ENCODE results near the gene EHHADH. TPM values are rescaled to one million over a fixed set of nuclear protein-coding genes. Genes with fewer than 3 reads are reported as not detected.

EHHADH gene
- polyA plus RNA-seq, 3 donors: 0.57 to 1.5 (median 1.1) TPM

DNA sequence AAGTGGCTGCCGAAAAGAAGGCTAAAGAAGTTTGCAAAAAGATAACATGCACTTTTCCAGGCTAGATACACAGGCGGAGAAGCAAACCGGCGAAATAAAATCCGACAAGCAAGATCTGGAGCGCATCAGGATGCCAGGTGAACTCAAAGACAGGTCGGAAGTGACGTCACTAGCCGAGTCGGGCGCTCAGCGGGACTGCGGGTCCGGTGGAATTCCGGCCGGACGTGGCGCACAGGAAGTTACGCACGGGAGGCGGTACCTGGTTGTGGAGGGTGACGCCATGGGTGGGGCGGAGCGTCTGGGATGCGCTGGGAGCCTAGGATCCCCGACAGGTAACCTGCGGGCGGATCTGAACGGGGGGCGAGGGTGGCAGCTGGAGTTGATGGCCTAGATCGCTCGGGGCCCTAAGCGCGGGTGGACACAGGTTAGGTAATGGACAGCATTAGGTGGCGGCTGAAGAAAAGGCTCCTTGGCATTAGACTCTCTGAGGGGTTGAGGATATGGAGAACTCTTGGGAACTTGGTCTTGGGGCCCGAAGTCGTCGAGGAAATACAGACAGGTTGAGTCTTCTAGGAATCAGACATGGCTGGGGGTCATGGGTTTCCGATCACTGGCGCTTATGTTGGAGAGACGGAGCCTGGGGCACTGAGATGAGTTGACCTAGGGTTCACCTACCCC lies 29.0 kb upstream of the EHHADH start:
- H3K36me3 Mint-ChIP-seq: peaks cover 0 to under 1% of the 10 kb centered on the region in 2 donors
- H3K27ac Mint-ChIP-seq: peak overlapping the region; percentile 86 to 97 (median 93)
- H3K36me3 ChIP-seq (replicated peaks in 1 of 2; ENCODE audit: control insufficient read depth in 1 of 2, insufficient read depth in 2 of 2, low read length in 2 of 2): no peaks in the 10 kb centered on the region
- H3K9me3 ChIP-seq (replicated peaks in 1 of 2; ENCODE audit: control insufficient read depth in 1 of 2, insufficient read depth in 1 of 2, low read length in 2 of 2): no peaks in the 10 kb centered on the region
- peaks cover 16 to 21% of the 10 kb centered on the region in 2 donors for H3K4me1 ChIP-seq (ENCODE audit: control insufficient read depth in 1 of 2, insufficient read depth in 2 of 2, low read length in 2 of 2)
- H2AFZ ChIP-seq (ENCODE audit: insufficient read depth, low read depth, low read length, poor library complexity, severe bottlenecking): peak overlapping the region; percentile 83
- no peaks in the 10 kb centered on the region for H3K27me3 ChIP-seq (ENCODE audit: control insufficient read depth in 2 of 2, insufficient read depth in 2 of 2, low read length in 2 of 2)
- H3K27me3 Mint-ChIP-seq (ENCODE audit: low read depth in 3 of 3): peaks cover 0 to 4% (median 2%) of the 10 kb centered on the region in 3 donors
- peak overlapping the region; percentile 74 for H3K4me2 ChIP-seq (replicated peaks; ENCODE audit: extremely low read depth, low read length, poor library complexity, severe bottlenecking)
- WGBS (ENCODE audit: insufficient coverage): 7% methylated on average over 41 of the region's 41 CpGs
- H3K79me2 ChIP-seq (ENCODE audit: insufficient read depth, low read length): no peaks in the 10 kb centered on the region
- TF ChIP-seq, protein P1, sequence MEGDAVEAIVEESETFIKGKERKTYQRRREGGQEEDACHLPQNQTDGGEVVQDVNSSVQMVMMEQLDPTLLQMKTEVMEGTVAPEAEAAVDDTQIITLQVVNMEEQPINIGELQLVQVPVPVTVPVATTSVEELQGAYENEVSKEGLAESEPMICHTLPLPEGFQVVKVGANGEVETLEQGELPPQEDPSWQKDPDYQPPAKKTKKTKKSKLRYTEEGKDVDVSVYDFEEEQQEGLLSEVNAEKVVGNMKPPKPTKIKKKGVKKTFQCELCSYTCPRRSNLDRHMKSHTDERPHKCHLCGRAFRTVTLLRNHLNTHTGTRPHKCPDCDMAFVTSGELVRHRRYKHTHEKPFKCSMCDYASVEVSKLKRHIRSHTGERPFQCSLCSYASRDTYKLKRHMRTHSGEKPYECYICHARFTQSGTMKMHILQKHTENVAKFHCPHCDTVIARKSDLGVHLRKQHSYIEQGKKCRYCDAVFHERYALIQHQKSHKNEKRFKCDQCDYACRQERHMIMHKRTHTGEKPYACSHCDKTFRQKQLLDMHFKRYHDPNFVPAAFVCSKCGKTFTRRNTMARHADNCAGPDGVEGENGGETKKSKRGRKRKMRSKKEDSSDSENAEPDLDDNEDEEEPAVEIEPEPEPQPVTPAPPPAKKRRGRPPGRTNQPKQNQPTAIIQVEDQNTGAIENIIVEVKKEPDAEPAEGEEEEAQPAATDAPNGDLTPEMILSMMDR (IDR thresholded peaks at IDR 0.05): no peak
- intact Hi-C loops (cut with micrococcal nuclease): loop anchor here in 1 of 2 donors (10.0 kb wide), 2 partner anchors 62 to 468 kb away; partner anchors contain the start of gene VPS8
- H4K20me1 ChIP-seq (ENCODE audit: insufficient read depth, low read length): no peaks in the 10 kb centered on the region
- DNase-seq: peak; percentile 83 to 94 (median 90)
- peaks cover 0 to 10% (median 6%) of the 10 kb centered on the region in 7 donors for H3K9me3 Mint-ChIP-seq
- H3K4me1 Mint-ChIP-seq: peaks cover 26% of the 10 kb centered on the region
- H3K4me3 ChIP-seq (replicated peaks in 1 of 3; ENCODE audit: low read depth in 2 of 3, low read length in 3 of 3): peak overlapping the region; percentile 76 to 92 (median 89)
- H3K27ac ChIP-seq (ENCODE audit: low read depth in 1 of 2, low read length in 2 of 2): peak overlapping the region; percentile 2 to 72
- H3K4me3 Mint-ChIP-seq: peak overlapping the region; percentile 95 to 100
- peak overlapping the region; percentile 30 for H3K9ac ChIP-seq (ENCODE audit: insufficient read depth, low read length, poor library complexity, severe bottlenecking)

DNA sequence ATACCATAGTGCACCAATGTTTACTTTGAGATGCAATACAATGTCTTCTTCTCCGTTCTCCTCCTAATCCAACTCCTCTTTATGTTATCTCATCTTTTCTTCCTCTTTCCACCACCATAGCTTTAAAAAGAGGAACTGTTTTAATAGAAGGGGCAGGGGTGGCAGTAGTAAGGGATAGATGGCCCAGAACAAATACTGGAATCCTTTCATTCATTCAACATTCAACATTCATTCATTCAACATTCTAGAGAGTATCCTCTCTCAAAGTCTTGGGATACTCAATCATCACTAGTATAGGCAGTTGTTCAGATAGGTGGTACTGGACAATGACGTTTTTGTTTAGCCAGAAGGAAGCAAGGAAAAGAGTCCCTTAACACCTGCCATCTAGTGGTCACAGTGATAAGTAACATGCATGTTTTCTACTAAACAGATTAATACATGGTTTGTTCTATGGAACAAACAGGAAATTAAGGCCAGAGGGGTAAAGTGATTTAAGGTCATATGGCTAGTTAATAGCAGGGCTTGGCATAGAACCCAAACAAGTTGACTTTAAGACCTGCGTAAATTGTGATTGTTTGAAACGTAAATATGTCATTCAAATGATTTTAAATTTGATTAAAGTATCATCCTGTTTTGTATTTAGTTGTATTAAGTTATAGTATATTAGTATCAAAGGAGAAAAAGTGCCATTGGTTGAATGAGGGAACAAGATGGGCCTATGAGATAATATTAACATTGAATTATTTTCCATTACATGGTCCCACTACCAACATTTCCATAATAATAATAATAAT lies 26.9 kb upstream of the EHHADH start:
- no peak overlapping the region for H3K9ac ChIP-seq (ENCODE audit: insufficient read depth, low read length, poor library complexity, severe bottlenecking)
- peak overlapping the region in 1 of 2 donors; percentile 5 for H3K4me3 Mint-ChIP-seq
- no peaks in the 10 kb centered on the region for H4K20me1 ChIP-seq (ENCODE audit: insufficient read depth, low read length)
- no peaks in the 10 kb centered on the region for H3K36me3 ChIP-seq (replicated peaks in 1 of 2; ENCODE audit: control insufficient read depth in 1 of 2, insufficient read depth in 2 of 2, low read length in 2 of 2)
- peak overlapping the region; percentile 12 for H2AFZ ChIP-seq (ENCODE audit: insufficient read depth, low read depth, low read length, poor library complexity, severe bottlenecking)
- WGBS (ENCODE audit: insufficient coverage): no CpG with 5 or more reads among the region's 4 CpGs
- H3K79me2 ChIP-seq (ENCODE audit: insufficient read depth, low read length): no peaks in the 10 kb centered on the region
- H3K36me3 Mint-ChIP-seq: no peaks in the 10 kb centered on the region
- H3K4me2 ChIP-seq (replicated peaks; ENCODE audit: extremely low read depth, low read length, poor library complexity, severe bottlenecking): no peak overlapping the region
- peak; percentile 44 to 70 (median 68) for DNase-seq
- H3K4me3 ChIP-seq (replicated peaks in 1 of 3; ENCODE audit: low read depth in 2 of 3, low read length in 3 of 3): no peak overlapping the region
- TF ChIP-seq, protein P1 (IDR thresholded peaks at IDR 0.05): peak; percentile 80
- no peak overlapping the region for H3K27ac ChIP-seq (ENCODE audit: low read depth in 1 of 2, low read length in 2 of 2)
- H3K27ac Mint-ChIP-seq: peak overlapping the region in 5 of 7 donors; percentile 9 to 78 (median 13)
- peaks cover 0 to 14% (median 7%) of the 10 kb centered on the region in 7 donors for H3K9me3 Mint-ChIP-seq
- peaks cover 26% of the 10 kb centered on the region for H3K4me1 Mint-ChIP-seq
- intact Hi-C loops (cut with micrococcal nuclease): loop anchor here in 1 of 2 donors (10.0 kb wide), 2 partner anchors 64 to 466 kb away; partner anchors contain the start of gene VPS8
- no peaks in the 10 kb centered on the region for H3K27me3 ChIP-seq (ENCODE audit: control insufficient read depth in 2 of 2, insufficient read depth in 2 of 2, low read length in 2 of 2)
- peaks cover 16 to 21% of the 10 kb centered on the region in 2 donors for H3K4me1 ChIP-seq (ENCODE audit: control insufficient read depth in 1 of 2, insufficient read depth in 2 of 2, low read length in 2 of 2)
- H3K9me3 ChIP-seq (replicated peaks in 1 of 2; ENCODE audit: control insufficient read depth in 1 of 2, insufficient read depth in 1 of 2, low read length in 2 of 2): no peaks in the 10 kb centered on the region
- H3K27me3 Mint-ChIP-seq (ENCODE audit: low read depth in 3 of 3): peaks cover 0 to 10% (median 4%) of the 10 kb centered on the region in 3 donors

Data from CD14-positive monocyte (primary cell).